ENCODE measurements around the gene BCL11B. TPM values are rescaled to one million over a fixed set of nuclear protein-coding genes. Genes with fewer than 3 reads are reported as not detected.

The BCL11B gene
- total RNA-seq, 6 experiments from 2014 or later = 0.06 to 0.14 (median 0.10) TPM; not detected in 2

DNA sequence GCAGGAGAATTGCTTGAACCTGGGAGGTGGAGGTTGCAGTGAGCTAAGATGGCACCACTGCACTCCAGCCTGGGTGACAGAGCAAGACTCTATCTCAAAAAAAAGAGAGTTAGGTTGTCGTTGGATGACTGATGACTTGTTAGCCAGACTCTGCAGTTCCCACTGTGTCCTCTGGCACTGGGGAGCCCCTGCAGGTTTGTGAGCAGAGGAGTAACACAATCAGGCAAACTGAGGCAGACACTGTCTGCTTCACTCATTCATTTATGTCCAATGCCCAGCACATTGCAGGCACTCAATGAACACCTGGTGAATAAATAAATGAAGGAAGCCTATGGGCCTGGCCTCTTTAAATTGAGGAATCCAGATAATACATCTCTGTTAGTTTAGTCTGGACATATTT lies 41.2 kb upstream of the BCL11B start:
- Mint-ChIP-seq H3K9me3 (no peaks in the 10 kb centered on the region; the same call in 1 of the 2 replicates), H3K27me3 (ENCODE audit: insufficient read depth) (peaks cover 24% of the 10 kb centered on the region), H3K27ac (no peak overlapping the region), H3K36me3 (ENCODE audit: low read depth) (no peaks in the 10 kb centered on the region), H3K4me1 (ENCODE audit: low read depth) (no peaks in the 10 kb centered on the region), H3K4me3 (no peak overlapping the region)
- TF ChIP-seq, protein P1, sequence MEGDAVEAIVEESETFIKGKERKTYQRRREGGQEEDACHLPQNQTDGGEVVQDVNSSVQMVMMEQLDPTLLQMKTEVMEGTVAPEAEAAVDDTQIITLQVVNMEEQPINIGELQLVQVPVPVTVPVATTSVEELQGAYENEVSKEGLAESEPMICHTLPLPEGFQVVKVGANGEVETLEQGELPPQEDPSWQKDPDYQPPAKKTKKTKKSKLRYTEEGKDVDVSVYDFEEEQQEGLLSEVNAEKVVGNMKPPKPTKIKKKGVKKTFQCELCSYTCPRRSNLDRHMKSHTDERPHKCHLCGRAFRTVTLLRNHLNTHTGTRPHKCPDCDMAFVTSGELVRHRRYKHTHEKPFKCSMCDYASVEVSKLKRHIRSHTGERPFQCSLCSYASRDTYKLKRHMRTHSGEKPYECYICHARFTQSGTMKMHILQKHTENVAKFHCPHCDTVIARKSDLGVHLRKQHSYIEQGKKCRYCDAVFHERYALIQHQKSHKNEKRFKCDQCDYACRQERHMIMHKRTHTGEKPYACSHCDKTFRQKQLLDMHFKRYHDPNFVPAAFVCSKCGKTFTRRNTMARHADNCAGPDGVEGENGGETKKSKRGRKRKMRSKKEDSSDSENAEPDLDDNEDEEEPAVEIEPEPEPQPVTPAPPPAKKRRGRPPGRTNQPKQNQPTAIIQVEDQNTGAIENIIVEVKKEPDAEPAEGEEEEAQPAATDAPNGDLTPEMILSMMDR (IDR thresholded peaks at IDR 0.05) = no peak
- no peak for DNase-seq

DNA sequence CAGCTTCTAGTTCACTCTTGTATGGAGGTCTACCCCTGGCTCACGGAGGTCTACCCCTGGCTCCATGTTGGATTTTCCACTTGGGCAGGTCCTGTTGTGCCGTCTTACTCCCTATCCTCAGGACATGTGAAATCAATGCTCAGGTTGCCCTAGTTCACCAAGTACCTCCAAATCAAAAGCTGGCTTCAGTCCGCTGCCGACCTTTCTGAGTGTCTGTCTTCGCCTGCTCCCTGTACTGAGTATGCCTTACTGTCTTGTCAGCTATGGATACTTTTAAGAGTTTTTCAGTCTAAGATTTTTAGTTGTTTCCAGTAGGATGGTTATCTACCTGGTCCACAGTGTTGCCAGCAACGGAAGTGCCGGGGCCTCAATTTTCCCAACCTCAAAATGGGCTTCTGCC lies 40.1 kb upstream of the BCL11B start:
- DNase-seq = no peak
- H3K27me3 Mint-ChIP-seq (ENCODE audit: insufficient read depth) = peaks cover 20% of the 10 kb centered on the region
- TF ChIP-seq, protein P1 (IDR thresholded peaks at IDR 0.05) = no peak
- no peaks in the 10 kb centered on the region for H3K36me3 Mint-ChIP-seq (ENCODE audit: low read depth)
- no peak overlapping the region for H3K27ac Mint-ChIP-seq
- H3K4me1 Mint-ChIP-seq (ENCODE audit: low read depth) = no peaks in the 10 kb centered on the region
- no peaks in the 10 kb centered on the region; the same call in 1 of the 2 replicates for H3K9me3 Mint-ChIP-seq
- no peak overlapping the region for H3K4me3 Mint-ChIP-seq

DNA sequence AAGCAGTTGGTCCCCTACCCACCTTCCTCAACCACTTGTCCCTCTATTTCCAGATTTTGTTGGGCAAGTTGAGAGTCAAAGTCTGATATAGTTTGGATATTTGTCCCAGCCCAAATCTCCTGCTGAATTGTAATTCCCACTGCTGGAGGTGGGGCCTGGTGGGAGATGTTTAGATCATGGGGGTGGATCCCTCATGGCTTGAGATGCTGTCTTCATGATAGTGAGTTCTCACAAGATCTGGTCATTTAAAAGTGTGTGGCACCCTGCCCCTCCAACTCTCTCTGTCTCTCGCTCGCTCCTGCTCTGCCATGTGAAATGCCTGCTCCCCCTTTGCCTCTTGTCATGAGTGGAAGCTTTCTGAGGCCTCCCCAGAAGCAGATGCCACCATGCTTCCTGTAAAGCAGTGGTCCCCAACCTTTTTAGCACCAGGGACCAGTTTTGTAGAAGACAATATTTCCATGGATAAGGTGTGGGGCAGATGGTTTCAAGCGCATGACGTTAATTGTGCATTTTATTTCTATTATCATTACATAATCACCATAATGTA lies 37.3 kb upstream of the BCL11B start:
- Mint-ChIP-seq H3K36me3 (ENCODE audit: low read depth) (no peaks in the 10 kb centered on the region), H3K4me1 (ENCODE audit: low read depth) (no peaks in the 10 kb centered on the region), H3K27me3 (ENCODE audit: insufficient read depth) (peaks cover 17% of the 10 kb centered on the region), H3K4me3 (no peak overlapping the region), H3K27ac (no peak overlapping the region), H3K9me3 (no peaks in the 10 kb centered on the region; the same call in 1 of the 2 replicates)
- TF ChIP-seq, protein P1 (IDR thresholded peaks at IDR 0.05) = no peak
- no peak for DNase-seq

DNA sequence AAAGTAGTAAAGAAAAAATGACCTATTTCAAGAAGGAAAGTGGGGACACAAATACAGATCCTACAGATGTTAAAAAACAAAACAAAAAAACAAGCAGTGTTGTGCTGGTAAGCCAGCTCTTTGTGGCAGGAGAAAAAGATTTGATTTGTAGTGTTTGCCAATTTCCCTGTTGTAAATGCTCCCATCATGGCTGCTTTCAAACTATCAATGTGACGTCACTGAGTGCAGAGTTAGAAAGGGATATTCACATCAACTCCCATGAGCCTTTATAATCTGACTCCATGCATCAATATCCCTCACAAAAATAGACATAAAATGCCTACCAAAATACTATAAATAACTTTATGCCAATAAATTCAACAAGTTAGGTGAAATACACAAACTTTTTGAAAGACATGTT lies 32.2 kb upstream of the BCL11B start:
- Mint-ChIP-seq H3K27me3 (ENCODE audit: insufficient read depth) (peaks cover 4% of the 10 kb centered on the region), H3K27ac (no peak overlapping the region), H3K4me3 (no peak overlapping the region), H3K4me1 (ENCODE audit: low read depth) (no peaks in the 10 kb centered on the region), H3K36me3 (ENCODE audit: low read depth) (no peaks in the 10 kb centered on the region), H3K9me3 (peaks cover 10% of the 10 kb centered on the region; the same call in 1 of the 2 replicates)
- TF ChIP-seq, protein P1 (IDR thresholded peaks at IDR 0.05) = no peak
- DNase-seq = no peak

DNA sequence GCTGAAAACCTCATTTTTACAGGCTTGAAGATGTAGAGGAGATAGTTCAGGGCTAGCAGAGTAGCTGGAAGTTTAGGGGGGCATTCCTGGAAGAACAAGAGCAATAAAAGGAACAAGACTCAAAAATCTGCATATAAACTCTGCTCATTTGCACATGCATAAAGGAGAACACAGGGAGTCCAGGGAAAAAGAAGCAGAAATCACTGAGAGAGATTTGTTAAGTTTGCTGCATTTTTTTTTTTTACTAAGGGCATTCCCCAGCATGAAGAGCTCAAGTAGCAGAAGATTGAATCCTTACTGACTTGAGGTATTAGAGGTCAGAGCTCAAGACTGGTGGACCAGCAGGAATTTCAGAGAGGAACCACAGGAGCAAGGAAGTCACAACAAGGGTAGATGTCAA lies 28.2 kb upstream of the BCL11B start:
- no peak for DNase-seq
- Mint-ChIP-seq H3K27me3 (ENCODE audit: insufficient read depth) (peaks cover 6% of the 10 kb centered on the region), H3K9me3 (peaks cover 15% of the 10 kb centered on the region; the same call in 1 of the 2 replicates), H3K4me3 (no peak overlapping the region), H3K27ac (no peak overlapping the region), H3K4me1 (ENCODE audit: low read depth) (no peaks in the 10 kb centered on the region), H3K36me3 (ENCODE audit: low read depth) (no peaks in the 10 kb centered on the region)
- TF ChIP-seq, protein P1 (IDR thresholded peaks at IDR 0.05) = no peak

All from HFFc6 (cell line).